H1 (cell line): Measurements from ENCODE around the gene NDUFS7. TPM values are rescaled to one million over a fixed set of nuclear protein-coding genes. Genes with fewer than 3 reads are reported as not detected.

Source experiments
- CTCF ChIA-PET: fragments of 300-600 bp; sonication (Branson Sonifier 250); formaldehyde crosslinking; loops from one replicate; lab custom pipeline; 2021; ENCODE audit not compliant: partially characterized antibody; lab: Charles Lee
- POLR2A ChIA-PET: fragments of 300-600 bp; sonication (Branson Sonifier 250); formaldehyde crosslinking; loops from one replicate; lab custom pipeline; 2021; ENCODE audit warnings: inconsistent platforms; ENCODE audit not compliant: partially characterized antibody; lab: Charles Lee
- DNase-seq, 2 experiments: peaks; one replicate each; pipeline versions ENCODE4 v3.0.0 to v3.0.0-alpha.2; 2010 to 2022; ENCODE audit warnings: low spot score in 2 of 2, low read depth in 1 of 2, mixed read lengths in 1 of 2
- FAIRE-seq: peaks from 2 replicates; lab custom pipeline; 2011; peaks lifted over from hg19 to GRCh38; lab: Jason Lieb, UNC
- H2AFZ ChIP-seq: 2 replicates; pipeline ENCODE4 v1.8.1; 2012; ENCODE audit warnings: low read length, inconsistent platforms
- H2AK5ac ChIP-seq: 2 replicates; pipeline ENCODE4 v1.6.1; 2013; ENCODE audit warnings: low read depth, low read length
- H2BK120ac ChIP-seq: replicated peaks from 2 replicates; pipeline ENCODE3; 2013; ENCODE audit warnings: low read depth, low read length, inconsistent platforms
- H2BK12ac ChIP-seq: 2 replicates; pipeline ENCODE4 v1.6.1; 2013; ENCODE audit warnings: low read depth, low read length
- H2BK15ac ChIP-seq: 2 replicates; pipeline ENCODE4 v1.6.1; 2013; ENCODE audit warnings: low read length
- H2BK20ac ChIP-seq: 2 replicates; pipeline ENCODE4 v1.6.1; 2013; ENCODE audit warnings: low read length
- H2BK5ac ChIP-seq: 2 replicates; pipeline ENCODE4 v1.6.1; 2013; ENCODE audit warnings: low read depth, low read length
- H3K14ac ChIP-seq: 2 replicates; pipeline ENCODE4 v1.6.1; 2013; ENCODE audit warnings: inconsistent platforms; ENCODE audit not compliant: insufficient read length
- H3K18ac ChIP-seq: 2 replicates; pipeline ENCODE4 v1.6.1; 2013; ENCODE audit warnings: low read length; ENCODE audit errors: extremely low read depth
- H3K23ac ChIP-seq: 2 replicates; pipeline ENCODE4 v1.6.1; 2013; ENCODE audit warnings: inconsistent platforms; ENCODE audit not compliant: insufficient read length
- H3K23me2 ChIP-seq: 2 replicates; pipeline ENCODE4 v1.6.1; 2013; ENCODE audit warnings: low read depth, low read length
- H3K27ac ChIP-seq: 2 replicates; pipeline ENCODE4 v1.6.1; 2011; ENCODE audit warnings: low read depth, low read length, inconsistent platforms
- H3K27me3 ChIP-seq, 4 experiments: replicated peaks in 1 of 4; 1 replicate in 1 of 4; 2 replicates in 3 of 4; pipeline versions ENCODE4 v1.6.1 to v1.8.1; 2011 to 2013; ENCODE audit warnings: low read length in 3 of 4, mild to moderate bottlenecking in 3 of 4, inconsistent platforms in 2 of 4, mixed read lengths in 2 of 4, moderate library complexity in 1 of 4; ENCODE audit not compliant: control insufficient read depth in 3 of 4, insufficient read depth in 3 of 4; ENCODE audit errors: extremely low read depth in 1 of 4
- H3K36me3 ChIP-seq, 4 experiments: 2 replicates each; pipeline versions ENCODE4 v1.6.1 to v1.8.1; 2011 to 2013; ENCODE audit warnings: mild to moderate bottlenecking in 4 of 4, low read length in 3 of 4, moderate library complexity in 2 of 4, control low read depth in 1 of 4, inconsistent platforms in 1 of 4; ENCODE audit not compliant: insufficient read depth in 4 of 4, control insufficient read depth in 2 of 4
- H3K4ac ChIP-seq: replicated peaks from 2 replicates; pipeline ENCODE3; 2013; ENCODE audit warnings: low read length, low read depth, mixed read lengths, inconsistent platforms; ENCODE audit not compliant: insufficient read length
- H3K4me1 ChIP-seq, 4 experiments: replicated peaks in 1 of 4; 1 replicate in 1 of 4; 2 replicates in 3 of 4; pipeline versions ENCODE4 v1.6.1 to v1.8.1; 2011 to 2013; ENCODE audit warnings: low read length in 3 of 4, inconsistent platforms in 2 of 4, mixed read lengths in 1 of 4; ENCODE audit not compliant: insufficient read depth in 4 of 4, control insufficient read depth in 3 of 4
- H3K4me2 ChIP-seq, 2 experiments: 2 replicates each; pipeline versions ENCODE4 v1.6.1 to v1.8.1; 2011 to 2013; ENCODE audit warnings: low read depth in 2 of 2, low read length in 2 of 2, control low read depth in 1 of 2, inconsistent platforms in 1 of 2, mild to moderate bottlenecking in 1 of 2; ENCODE audit not compliant: insufficient read depth in 1 of 2
- H3K4me3 ChIP-seq, 4 experiments: fragments of 200-600, 300-600 bp in 1 of 4; sonication (generic), shearing (Covaris generic), sonication (Bioruptor Twin) in 1 of 4; 2 replicates each; pipeline versions ENCODE4 v1.5.1 to v1.8.1; 2011 to 2016; ENCODE audit warnings: low read length in 4 of 4, low read depth in 3 of 4, control low read depth in 2 of 4, inconsistent platforms in 2 of 4, mild to moderate bottlenecking in 2 of 4, mixed read lengths in 1 of 4, moderate library complexity in 1 of 4; ENCODE audit not compliant: insufficient read depth in 2 of 4; ENCODE audit errors: extremely low read depth in 1 of 4
- H3K56ac ChIP-seq: replicated peaks from 2 replicates; pipeline ENCODE3; 2013; ENCODE audit warnings: low read depth, mild to moderate bottlenecking, mixed read lengths, low read length, inconsistent platforms; ENCODE audit not compliant: insufficient read length
- H3K79me1 ChIP-seq: 2 replicates; pipeline ENCODE4 v1.6.1; 2013; ENCODE audit warnings: low read depth, low read length, control low read depth
- H3K79me2 ChIP-seq, 2 experiments: 2 replicates each; pipeline versions ENCODE4 v1.6.1 to v1.8.1; 2012 to 2013; ENCODE audit warnings: low read length in 2 of 2, mild to moderate bottlenecking in 2 of 2, inconsistent platforms in 1 of 2; ENCODE audit not compliant: insufficient read depth in 2 of 2, control insufficient read depth in 1 of 2
- H3K9ac ChIP-seq, 4 experiments: replicated peaks in 1 of 4; 1 replicate in 1 of 4; 2 replicates in 3 of 4; pipeline versions ENCODE4 v1.6.1 to v1.8.1; 2011 to 2013; ENCODE audit warnings: low read depth in 3 of 4, low read length in 3 of 4, control low read depth in 2 of 4, mild to moderate bottlenecking in 2 of 4, moderate library complexity in 2 of 4, inconsistent platforms in 1 of 4; ENCODE audit errors: extremely low read depth in 1 of 4
- H3K9me3 ChIP-seq, 2 experiments: 2 replicates each; pipeline versions ENCODE4 v1.6.1 to v1.8.1; 2012 to 2013; ENCODE audit warnings: mild to moderate bottlenecking in 2 of 2, moderate library complexity in 2 of 2, control low read depth in 1 of 2, inconsistent platforms in 1 of 2, low read depth in 1 of 2, low read length in 1 of 2, mixed read lengths in 1 of 2; ENCODE audit not compliant: insufficient read depth in 2 of 2
- H4K20me1 ChIP-seq, 2 experiments: replicated peaks in 1 of 2; 2 replicates each; pipeline versions ENCODE3 to v1.8.1; 2011 to 2013; ENCODE audit warnings: inconsistent platforms in 2 of 2, low read length in 2 of 2, mild to moderate bottlenecking in 1 of 2; ENCODE audit not compliant: insufficient read depth in 2 of 2, control insufficient read depth in 1 of 2
- H4K5ac ChIP-seq: 2 replicates; pipeline ENCODE4 v1.6.1; 2013; ENCODE audit warnings: low read length, low read depth, mixed read lengths, inconsistent platforms; ENCODE audit not compliant: insufficient read length
- H4K8ac ChIP-seq: 2 replicates; pipeline ENCODE4 v1.8.0; 2013; ENCODE audit warnings: mild to moderate bottlenecking, moderate library complexity, low read length, inconsistent platforms; ENCODE audit not compliant: insufficient read depth; ENCODE audit errors: extremely low read depth
- H4K91ac ChIP-seq: replicated peaks from 2 replicates; pipeline ENCODE3; 2013; ENCODE audit warnings: low read length, mixed read lengths, inconsistent platforms; ENCODE audit not compliant: insufficient read length
- CBX8 ChIP-seq: fragments of 300-800, 300-1000 bp; sonication (generic); IDR thresholded peaks from 2 replicates; pipeline ENCODE4 v1.7.1; 2016; ENCODE audit warnings: low read depth, low read length, borderline replicate concordance
- CHD1 ChIP-seq: IDR thresholded peaks from 2 replicates; pipeline ENCODE4 v1.6.1; 2012; ENCODE audit warnings: low read depth, low read length, improper control_type of control experiment
- CHD2 ChIP-seq: IDR thresholded peaks from 2 replicates; pipeline ENCODE4 v1.6.1; 2012; ENCODE audit warnings: low read length, improper control_type of control experiment
- CTBP2 ChIP-seq: IDR thresholded peaks from 2 replicates; pipeline ENCODE4 v1.7.0; 2011; ENCODE audit warnings: borderline replicate concordance, mild to moderate bottlenecking, moderate library complexity, mixed read lengths, low read length; ENCODE audit not compliant: insufficient read depth, insufficient read length
- EP300 ChIP-seq, 2 experiments: IDR thresholded peaks; 1 replicate in 1 of 2; 2 replicates in 1 of 2; pipeline ENCODE4 v1.6.1; 2011 to 2012; ENCODE audit warnings: low read depth in 2 of 2, low read length in 2 of 2, mild to moderate bottlenecking in 2 of 2, borderline replicate concordance in 1 of 2, inconsistent platforms in 1 of 2, moderate library complexity in 1 of 2
- MAFK ChIP-seq: IDR thresholded peaks from 2 replicates; pipeline ENCODE4 v1.6.1; 2012; ENCODE audit warnings: low read depth, mild to moderate bottlenecking, improper control_type of control experiment, low read length
- RAD21 ChIP-seq, 2 experiments: IDR thresholded peaks in 1 of 2; conservative IDR thresholded peaks in 1 of 2; 2 replicates each; pipeline ENCODE4 v1.6.1; 2011; ENCODE audit warnings: low read depth in 2 of 2, low read length in 2 of 2, improper control_type of control experiment in 1 of 2, inconsistent platforms in 1 of 2, mild to moderate bottlenecking in 1 of 2, moderate library complexity in 1 of 2
- TBP ChIP-seq: IDR thresholded peaks from 2 replicates; pipeline ENCODE4 v1.6.1; 2011; ENCODE audit warnings: low read depth, low read length, improper control_type of control experiment
- TCF12 ChIP-seq: IDR thresholded peaks from 2 replicates; pipeline ENCODE4 v1.6.1; 2011; ENCODE audit warnings: low read depth, mild to moderate bottlenecking, low read length
- TEAD4 ChIP-seq: IDR thresholded peaks from 2 replicates; pipeline ENCODE4 v1.6.1; 2012; ENCODE audit warnings: low read depth, low read length, inconsistent platforms, mixed read lengths
- YY1 ChIP-seq: IDR thresholded peaks from 2 replicates; pipeline ENCODE4 v1.6.1; 2011; ENCODE audit warnings: low read depth, mild to moderate bottlenecking, low read length
- ZNF274 ChIP-seq: IDR thresholded peaks from 2 replicates; pipeline ENCODE4 v1.7.0; 2012; ENCODE audit warnings: low read length, borderline replicate concordance; ENCODE audit errors: extremely low read depth
- WGBS, 2 experiments: shearing (Covaris generic) in 1 of 2; methylation state at CpG; one replicate each; pipeline versions ENCODE4 v1.1.6 to v1.1.7; 2013 to 2015; ENCODE audit warnings: low lambda C conversion rate in 2 of 2, mixed read lengths in 2 of 2, inconsistent platforms in 1 of 2, low coverage in 1 of 2, missing lambda C conversion rate in 1 of 2; ENCODE audit not compliant: insufficient replicate concordance in 2 of 2, insufficient coverage in 1 of 2, insufficient read length in 1 of 2; ENCODE audit errors: extremely low coverage in 1 of 2, missing lambda C conversion rate in 1 of 2; 5-methylcytosine and 5-hydroxymethylcytosine counted together
- polyA plus RNA-seq, 7 experiments: library from polyadenylated mRNA; depleted of rRNA in 3 of 7; stranded (reverse) in 5 of 7; unstranded in 2 of 7; fragments of >200 nt in 5 of 7; fragments of 200-250 nt in 2 of 7; gene quantifications; 1 replicate in 5 of 7; 2 replicates in 1 of 7; 4 replicates in 1 of 7; pipeline versions ENCODE4 v1.2.1 to v1.2.3, GENCODE V29; 2011 to 2013; ENCODE audit warnings: missing spikeins in 2 of 7, mixed read lengths in 2 of 7
- total RNA-seq: library from RNA; stranded (reverse); fragmentation: NEBNext Ultra II Directional; extraction: Animal tissue kit (Norgen Biotek cat#: 25700); gene quantifications from 2 replicates; pipeline ENCODE4 v1.2.1, GENCODE V29; 2021

Gene NDUFS7
- total and polyA plus RNA-seq, 2 of the 8 experiments (the other 6 are each of a cell fraction or from before 2014, with no cell fraction given) = 78.1 to 309 TPM

GRCh38 chr19:1423436-1424191 is 39.9 kb downstream of the NDUFS7 start:
- FAIRE-seq (no peak), DNase-seq (no peak)
- Histone ChIP-seq H3K4me2 (no peak overlapping the region), H3K79me1 (peaks cover 13% of the 10 kb centered on the region), H3K9me3 (no peaks in the 10 kb centered on the region), H3K36me3 (peaks cover 37 to 85% (median 69%) of the 10 kb centered on the region in 4 experiments), H3K14ac (no peak overlapping the region), H4K8ac (peak overlapping the region; percentile 31), H3K23me2 (no peaks in the 10 kb centered on the region), H2BK20ac (no peak overlapping the region), H3K4me1 (peaks cover 0 to 3% (median under 1%) of the 10 kb centered on the region in 4 experiments; a peak in 2 of 7 replicates), H4K5ac (no peak overlapping the region), H3K18ac (no peak overlapping the region), H3K56ac (no peak overlapping the region), H2AFZ (no peak overlapping the region), H3K27ac (no peak overlapping the region), H3K4me3 (no peak overlapping the region), H2BK120ac (no peak overlapping the region), H3K23ac (no peak overlapping the region), H2BK15ac (no peak overlapping the region), H3K9ac (no peak overlapping the region), H2BK5ac (peak overlapping the region; percentile 49; the same call in 1 of the 2 replicates), H4K91ac (no peak overlapping the region), H2AK5ac (no peak overlapping the region), H3K4ac (no peak overlapping the region), H3K27me3 (no peaks in the 10 kb centered on the region), H3K79me2 (peaks cover 0 to 69% of the 10 kb centered on the region in 2 experiments; a peak in 3 of 4 replicates), H4K20me1 (peaks cover 37 to 49% of the 10 kb centered on the region in 2 experiments), H2BK12ac (no peak overlapping the region)
- ChIA-PET CTCF (interaction anchor here (0.9 to 1.4 kb wide), 2 partner anchors 13 kb away, joined by 3 to 6 read pairs; no protein-coding TSS in a partner anchor), POLR2A (interaction anchor here (0.6 to 2.6 kb wide), 6 partner anchors 9 to 154 kb away, joined by 3 to 12 read pairs (median 3); partner anchors contain the start of gene CIRBP)
- 90% methylated on average over 37 of the region's 40 CpGs; no CpG with 5 or more reads in 1 of the 2 experiments for WGBS, 2 experiments
- TF ChIP-seq TEAD4 = no peak
- no peak for TF ChIP-seq MAFK
- no peak for TF ChIP-seq ZNF274
- no peak for TF ChIP-seq YY1
- no peak for TF ChIP-seq RAD21 (IDR thresholded peaks at IDR 0.05 in 1 of 2, conservative IDR thresholded peaks at IDR 0.05 in 1 of 2; ENCODE audit: low read depth in 2 of 2, low read length in 2 of 2)
- TF ChIP-seq EP300 (IDR thresholded peaks at IDR 0.05; ENCODE audit: borderline replicate concordance in 1 of 2, low read depth in 2 of 2, low read length in 2 of 2) = no peak
- TF ChIP-seq CBX8 = no peak
- TF ChIP-seq TBP = no peak
- no peak for TF ChIP-seq CHD1
- TF ChIP-seq CTBP2 = no peak
- TF ChIP-seq CHD2 = no peak
- TF ChIP-seq TCF12 = no peak
